ENCODE data around the gene ICE2. TPM values are rescaled to one million over a fixed set of nuclear protein-coding genes. Genes with fewer than 3 reads are reported as not detected.

The ICE2 gene
- total and polyA plus RNA-seq, 2 of the 8 experiments (the other 6 are each of a cell fraction or from before 2014, with no cell fraction given), result 40.0 to 87.3 TPM

DNA sequence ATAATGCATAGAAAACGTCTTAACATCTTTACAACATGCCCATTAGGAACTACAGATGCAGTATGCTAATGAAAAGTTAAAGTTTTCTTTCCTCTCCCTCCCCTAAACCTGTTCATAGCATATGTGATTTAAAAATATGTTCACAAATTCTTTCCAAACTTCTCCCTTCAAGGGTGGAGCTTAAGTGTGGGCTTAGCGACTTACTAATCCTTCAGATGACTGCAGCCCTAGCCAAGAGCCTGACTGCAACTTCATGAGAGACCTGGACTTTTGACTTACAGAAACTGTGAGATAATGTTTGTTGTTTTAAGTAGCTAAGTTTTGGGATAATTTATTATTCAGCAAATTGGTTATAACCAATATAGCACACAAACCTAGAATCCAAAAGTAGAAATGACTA lies 59.2 kb downstream of the ICE2 start:
- POLR2A ChIA-PET (ENCODE audit: partially characterized antibody), result interaction anchor here (0.8 to 2.1 kb wide), 2 partner anchors 8 to 10 kb away, joined by 5 to 10 read pairs; no protein-coding TSS in a partner anchor
- no peak for TF ChIP-seq SP4 (IDR thresholded peaks at IDR 0.05; ENCODE audit: low read length)
- TF ChIP-seq POLR2A (IDR thresholded peaks at IDR 0.05; ENCODE audit: control extremely low read depth in 1 of 2, low read depth in 2 of 2, low read length in 2 of 2), result no peak
- CTCF ChIA-PET (ENCODE audit: partially characterized antibody), result no interaction called here

More for the DNA sequence above, 59.2 kb downstream of the ICE2 start:
- Histone ChIP-seq H3K14ac (ENCODE audit: insufficient read length) (no peak overlapping the region), H3K4me3 (ENCODE audit: extremely low read depth in 1 of 4, insufficient read depth in 2 of 4, low read depth in 3 of 4, low read length in 4 of 4) (no peak overlapping the region), H3K4me1 (replicated peaks in 1 of 4; ENCODE audit: control insufficient read depth in 3 of 4, insufficient read depth in 4 of 4, low read length in 3 of 4) (no peaks in the 10 kb centered on the region), H4K20me1 (replicated peaks in 1 of 2; ENCODE audit: control insufficient read depth in 1 of 2, insufficient read depth in 2 of 2, low read length in 2 of 2) (no peaks in the 10 kb centered on the region), H2BK120ac (replicated peaks; ENCODE audit: low read depth, low read length) (no peak overlapping the region), H4K8ac (ENCODE audit: extremely low read depth, insufficient read depth, low read length) (no peak overlapping the region), H3K23me2 (ENCODE audit: low read depth, low read length) (no peaks in the 10 kb centered on the region), H3K36me3 (ENCODE audit: control insufficient read depth in 2 of 4, insufficient read depth in 4 of 4, low read length in 3 of 4) (peaks cover 0 to 6% (median 0%) of the 10 kb centered on the region in 4 experiments; a peak in 1 of 8 replicates), H2BK15ac (ENCODE audit: low read length) (no peak overlapping the region), H3K4me2 (ENCODE audit: insufficient read depth in 1 of 2, low read depth in 2 of 2, low read length in 2 of 2) (no peak overlapping the region), H4K91ac (replicated peaks; ENCODE audit: insufficient read length, low read length) (no peak overlapping the region), H2BK20ac (ENCODE audit: low read length) (no peak overlapping the region), H2AFZ (ENCODE audit: low read length) (no peak overlapping the region), H3K27me3 (replicated peaks in 1 of 4; ENCODE audit: control insufficient read depth in 3 of 4, extremely low read depth in 1 of 4, insufficient read depth in 3 of 4, low read length in 3 of 4) (no peaks in the 10 kb centered on the region), H2BK5ac (ENCODE audit: low read depth, low read length) (no peak overlapping the region), H3K56ac (replicated peaks; ENCODE audit: insufficient read length, low read depth, low read length) (no peak overlapping the region), H2AK5ac (ENCODE audit: low read depth, low read length) (no peak overlapping the region), H3K79me1 (ENCODE audit: low read depth, low read length) (no peaks in the 10 kb centered on the region), H3K79me2 (ENCODE audit: control insufficient read depth in 1 of 2, insufficient read depth in 2 of 2, low read length in 2 of 2) (no peaks in the 10 kb centered on the region), H3K18ac (ENCODE audit: extremely low read depth, low read length) (no peak overlapping the region), H3K9me3 (ENCODE audit: insufficient read depth in 2 of 2, low read depth in 1 of 2, low read length in 1 of 2) (no peaks in the 10 kb centered on the region), H4K5ac (ENCODE audit: insufficient read length, low read depth, low read length) (no peak overlapping the region), H3K27ac (ENCODE audit: low read depth, low read length) (no peak overlapping the region), H3K4ac (replicated peaks; ENCODE audit: insufficient read length, low read depth, low read length) (no peak overlapping the region), H3K23ac (ENCODE audit: insufficient read length) (no peak overlapping the region), H2BK12ac (ENCODE audit: low read depth, low read length) (no peak overlapping the region), H3K9ac (replicated peaks in 1 of 4; ENCODE audit: extremely low read depth in 1 of 4, low read depth in 3 of 4, low read length in 3 of 4) (no peak overlapping the region)
- 88% methylated on average over 2 of the region's 2 CpGs; no CpG with 5 or more reads in 1 of the 2 experiments for WGBS, 2 experiments (ENCODE audit: extremely low coverage in 1 of 2, insufficient coverage in 1 of 2, insufficient read length in 1 of 2, insufficient replicate concordance in 2 of 2, low coverage in 1 of 2, low lambda C conversion rate in 2 of 2, missing lambda C conversion rate in 1 of 2)
- DNase-seq (ENCODE audit: low read depth in 1 of 2, low spot score in 2 of 2) (no peak), FAIRE-seq (no peak)

All from H1 (cell line).